Measurements from ENCODE around the gene DUSP28.
"Not testable (repeated sequence)": the region's sequence is repeated elsewhere in the genome, so short reads cannot be mapped to it uniquely, and the experiment has no call there.

Gene DUSP28

GRCh38 chr2:240527153-240527750 lies 32.9 kb upstream of the DUSP28 start:
- DNase-seq (ENCODE audit: low read depth in 2 of 2), result no peak

DNA sequence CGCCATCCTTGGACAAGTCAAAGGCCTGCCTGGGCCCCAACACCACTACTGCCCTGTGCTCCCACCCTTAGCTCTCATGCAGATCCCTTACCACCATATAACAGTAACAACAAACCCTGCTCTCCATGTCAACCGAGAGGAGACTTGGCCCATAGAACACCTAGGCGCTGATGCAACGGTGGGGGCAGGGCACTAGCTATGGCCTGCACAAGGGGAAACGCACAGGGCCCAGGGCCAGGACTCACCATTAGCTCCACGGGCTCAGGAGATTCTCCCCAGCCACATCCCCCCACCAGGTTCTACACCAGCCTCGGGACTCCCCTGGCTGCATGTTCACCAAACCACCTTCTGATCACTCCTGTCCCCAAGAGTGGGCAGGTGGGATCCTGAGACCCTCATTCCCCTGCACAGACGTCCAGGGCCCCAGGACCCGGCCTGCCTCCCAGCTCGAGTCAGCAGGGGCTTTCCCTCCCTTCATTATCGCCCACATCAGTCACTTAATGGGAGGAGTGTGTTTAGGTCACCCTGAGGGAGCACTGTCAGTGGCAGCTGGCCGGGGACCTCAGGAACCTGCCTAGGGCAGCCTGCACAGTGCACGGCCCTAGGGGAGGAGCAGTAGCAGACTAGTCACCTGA lies 31.6 kb upstream of the DUSP28 start:
- DNase-seq (ENCODE audit: low read depth in 2 of 2), result no peak

DNA sequence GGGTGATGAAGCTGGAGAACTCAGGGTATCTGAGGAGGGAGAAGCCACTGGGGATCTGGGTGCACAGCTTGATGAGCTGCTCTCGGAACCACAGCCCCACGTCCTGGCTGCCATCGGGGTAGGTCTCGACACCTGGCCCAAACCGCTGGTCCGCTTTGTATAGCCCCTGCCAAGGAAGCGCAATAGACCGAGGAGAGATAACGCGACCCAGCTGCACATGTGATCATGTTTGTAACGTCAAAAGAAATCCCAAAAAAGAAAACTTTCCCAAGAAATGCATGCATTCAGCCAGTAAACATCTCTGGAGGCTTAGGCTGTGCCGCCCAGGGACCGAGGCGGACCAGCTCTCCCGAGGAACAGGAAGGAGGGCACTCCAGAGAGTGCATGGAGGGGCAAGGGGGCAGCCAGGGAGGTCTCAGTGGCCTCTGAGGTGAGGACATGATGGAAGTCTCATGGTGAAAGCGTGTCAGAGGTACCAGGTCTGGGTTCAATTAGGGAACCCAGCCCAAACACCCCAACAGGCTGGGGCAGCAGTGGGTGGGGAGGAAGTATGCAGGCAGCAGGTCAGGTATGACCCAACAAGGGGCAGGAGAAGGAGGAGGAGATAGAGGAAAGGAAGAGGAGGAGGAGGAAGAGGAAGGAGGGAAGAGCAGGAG lies 30.7 kb upstream of the DUSP28 start:
- DNase-seq (ENCODE audit: low read depth in 2 of 2), result no peak

DNA sequence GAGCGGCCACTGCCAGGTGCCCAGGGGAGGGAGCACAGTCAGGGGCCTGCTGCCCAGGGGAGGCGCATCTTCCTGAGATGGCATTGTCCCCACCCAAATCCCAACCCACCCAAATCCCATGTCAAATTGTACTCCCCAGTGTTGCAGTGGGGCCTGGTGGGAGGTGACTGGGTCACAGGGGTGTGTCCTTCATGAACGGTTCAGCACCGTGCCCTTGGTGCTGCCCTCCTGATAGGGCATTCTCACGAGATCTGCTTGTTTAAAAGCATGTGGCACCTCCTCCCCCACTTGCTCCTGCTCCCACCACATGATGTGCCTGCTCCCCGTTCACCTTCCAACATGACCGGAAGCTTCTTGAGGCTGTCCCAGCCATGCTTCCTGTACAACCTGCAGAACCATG lies 30.0 kb upstream of the DUSP28 start:
- no peak for DNase-seq (ENCODE audit: low read depth in 2 of 2)

DNA sequence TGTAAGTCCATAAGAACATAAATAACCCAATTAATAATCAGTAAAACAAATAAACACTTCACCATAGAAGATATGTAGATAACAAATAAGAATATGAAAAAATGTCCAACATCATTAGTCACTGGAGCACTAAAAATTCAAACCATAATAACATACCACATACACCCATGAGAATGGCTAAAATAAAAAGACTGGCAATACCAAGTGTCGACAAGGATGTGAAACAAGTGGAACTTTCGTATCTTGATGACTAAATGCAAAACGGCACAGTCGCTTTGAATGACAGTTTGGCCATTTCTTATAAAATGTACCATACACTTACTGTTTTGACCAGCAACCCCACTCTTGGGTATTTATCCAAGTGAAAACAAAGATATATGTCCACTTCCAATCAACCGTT lies 29.1 kb upstream of the DUSP28 start:
- DNase-seq (ENCODE audit: low read depth in 2 of 2), result no peak

DNA sequence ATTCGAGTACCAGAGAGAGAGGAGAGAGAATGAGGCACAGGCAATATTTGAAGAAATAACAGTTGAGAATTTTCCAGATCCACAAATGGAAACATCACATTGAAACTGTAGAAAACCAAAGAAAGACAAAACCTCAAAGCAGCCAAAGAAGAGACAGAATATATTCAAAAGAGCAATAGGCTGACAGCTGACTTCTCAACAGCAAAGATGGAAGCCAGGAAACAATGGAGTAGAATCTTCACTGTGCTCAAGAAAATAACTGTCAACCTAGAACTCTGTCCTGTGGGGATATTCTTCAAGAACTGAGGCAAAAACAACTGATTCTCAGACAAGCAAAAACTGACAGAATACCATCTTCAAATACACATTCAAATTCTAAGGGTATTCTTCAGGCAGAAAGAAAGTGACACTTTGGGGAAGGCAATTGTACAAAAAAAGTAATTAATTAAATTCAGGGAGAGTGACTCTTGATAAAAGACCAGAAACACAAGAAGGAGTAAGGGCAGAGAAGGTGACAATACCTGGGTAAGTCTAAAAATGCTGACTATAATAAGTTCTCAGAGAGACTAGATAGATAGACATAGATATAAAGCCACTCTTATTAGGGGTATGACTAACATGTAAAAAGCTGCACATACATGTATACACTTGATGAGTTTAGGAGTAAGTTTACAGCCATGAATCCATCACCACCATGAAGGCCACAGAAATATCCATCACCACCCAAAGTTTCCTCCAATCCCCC lies 28.0 kb upstream of the DUSP28 start:
- DNase-seq (ENCODE audit: low read depth in 2 of 2), result no peak

GRCh38 chr2:240538031-240538780 lies 22.0 kb upstream of the DUSP28 start:
- DNase-seq (ENCODE audit: low read depth in 2 of 2), result no peak

GRCh38 chr2:240539101-240539500 lies 21.1 kb upstream of the DUSP28 start:
- not testable (repeated sequence) for DNase-seq (ENCODE audit: low read depth in 2 of 2)

DNA sequence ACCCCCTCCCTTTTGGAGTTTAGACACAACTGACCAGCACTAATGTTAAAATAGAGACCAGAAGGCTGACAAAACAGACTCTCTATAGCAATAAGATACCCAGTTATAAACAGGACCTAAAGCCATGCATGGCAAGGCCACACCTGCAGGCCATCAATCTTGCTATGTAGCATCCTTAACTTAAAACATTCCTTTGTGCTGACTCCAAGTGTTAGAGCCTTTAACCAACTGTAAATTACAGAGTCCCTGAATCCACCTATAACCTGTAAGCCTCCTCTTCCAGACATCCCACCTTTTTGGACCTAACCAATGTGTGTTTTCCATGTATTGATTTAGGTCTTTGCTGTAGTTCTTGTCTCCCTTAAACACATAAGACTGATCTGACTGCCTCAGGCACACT lies 20.3 kb upstream of the DUSP28 start:
- no peak for DNase-seq (ENCODE audit: low read depth in 2 of 2)

GRCh38 chr2:240551288-240551687 lies 8.9 kb upstream of the DUSP28 start:
- no peak for DNase-seq (ENCODE audit: low read depth in 2 of 2)

DNA sequence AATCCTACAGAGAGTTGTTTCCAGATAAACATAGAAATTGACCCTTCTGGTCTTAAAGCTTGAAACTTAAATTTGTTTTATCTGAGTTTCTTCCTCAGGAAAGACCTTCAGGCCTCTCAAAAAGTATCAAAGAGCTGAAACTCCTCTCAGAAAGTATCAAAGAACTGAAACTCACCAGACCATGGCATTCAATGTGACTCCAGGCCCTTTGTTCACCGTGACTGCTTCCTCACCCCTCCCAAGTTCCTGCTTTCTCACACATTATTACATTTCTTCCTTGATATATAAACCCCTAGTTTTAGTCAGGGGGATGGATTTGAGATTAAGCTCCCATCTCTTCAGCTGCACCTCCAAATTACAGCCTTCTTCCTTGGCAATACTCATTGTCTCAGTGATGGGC lies 8.3 kb upstream of the DUSP28 start:
- DNase-seq (ENCODE audit: low read depth in 2 of 2), result no peak

- DNase-seq (ENCODE audit: low read depth in 2 of 2), result no peak
Measured at GRCh38 chr2:240553956-240554480, 6.1 kb upstream of the DUSP28 start.

GRCh38 chr2:240554767-240555493 lies 5.2 kb upstream of the DUSP28 start:
- DNase-seq (ENCODE audit: low read depth in 2 of 2), result no peak

- no peak for DNase-seq (ENCODE audit: low read depth in 2 of 2)
Measured at GRCh38 chr2:240555541-240556250, 4.5 kb upstream of the DUSP28 start.

- peak in 1 of 2 donors; percentile 55 for DNase-seq (ENCODE audit: low read depth in 2 of 2)
Measured at GRCh38 chr2:240556553-240557100, 3.5 kb upstream of the DUSP28 start.

- DNase-seq (ENCODE audit: low read depth in 2 of 2), result no peak
Measured at GRCh38 chr2:240557101-240557751, 2.9 kb upstream of the DUSP28 start.

- peak in 1 of 2 donors; percentile 76 for DNase-seq (ENCODE audit: low read depth in 2 of 2)
Measured at GRCh38 chr2:240557808-240558207, 2.3 kb upstream of the DUSP28 start, which contains the start of gene ANKMY1. ANKMY1 (minus strand) TSS chr2:240557988; CDS start chr2:240557335, 653 bp downstream.

DNA sequence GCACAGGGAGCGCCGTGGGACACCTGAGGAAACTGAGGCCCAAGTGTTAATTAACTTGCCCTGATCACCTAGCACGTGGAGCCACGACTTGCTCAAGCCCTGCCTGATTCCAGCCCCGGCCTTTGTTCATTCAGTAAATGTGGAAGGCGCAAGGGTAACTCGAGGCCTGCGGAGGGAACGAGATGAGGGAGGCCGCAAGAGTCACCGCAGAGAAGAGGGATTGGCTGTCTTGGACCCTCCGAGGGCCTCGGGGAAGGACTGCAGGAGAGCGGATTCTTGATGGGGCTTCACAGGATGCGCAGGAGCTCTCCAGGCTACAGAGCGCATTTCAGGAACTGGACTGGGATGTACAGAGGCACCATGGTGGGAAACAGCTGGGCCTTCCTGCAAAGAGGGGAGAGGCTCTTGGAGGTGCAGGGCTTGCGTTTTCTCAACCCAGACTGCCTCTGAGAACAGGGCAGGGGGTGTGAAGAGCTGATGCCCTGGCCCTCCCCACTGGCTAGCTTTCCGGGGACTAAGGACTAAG lies 1.9 kb upstream of the DUSP28 start:
- DNase-seq (ENCODE audit: low read depth in 2 of 2), result no peak

- no peak for DNase-seq (ENCODE audit: low read depth in 2 of 2)
Measured at GRCh38 chr2:240559286-240559685, 871 bp upstream of the DUSP28 start.
